Activated effector memory CD4-positive, alpha-beta T cell treated with anti-CD3 and anti-CD28 coated beads, Interleukin-2, amount 50 U/mL, for 16 hours (primary cell): ENCODE measurements around the gene FEM1A.
A peak's percentile ranks its signal among the peaks of the same experiment; 100 is the strongest.
"Not testable (repeated sequence)": the region's sequence is repeated elsewhere in the genome, so short reads cannot be mapped to it uniquely, and the experiment has no call there.

Source experiments
- DNase-seq: peaks from one replicate; pipeline ENCODE4 v3.0.0-alpha.2; 2020

The FEM1A gene

GRCh38 chr19:4791183-4792018, at the start of gene FEM1A:
TSS of gene FEM1A (plus strand) at chr19:4791734. CDS start at chr19:4791855, 121 bp downstream.
- peak; percentile 100 for DNase-seq

- no peak for DNase-seq
These were observed 48.5 kb upstream of the FEM1A start for GRCh38 chr19:4742723-4743646.

GRCh38 chr19:4744451-4745174, 46.9 kb upstream of the FEM1A start:
- no peak for DNase-seq

- not testable (repeated sequence) for DNase-seq
These were observed 46.4 kb upstream of the FEM1A start for GRCh38 chr19:4745175-4745574.

- DNase-seq = no peak
These were observed 45.5 kb upstream of the FEM1A start for GRCh38 chr19:4745986-4746385.

GRCh38 chr19:4748185-4748584, 43.3 kb upstream of the FEM1A start:
- DNase-seq = no peak

- DNase-seq = no peak
These were observed 42.9 kb upstream of the FEM1A start for GRCh38 chr19:4748589-4748988.

- DNase-seq = no peak
These were observed 41.5 kb upstream of the FEM1A start for GRCh38 chr19:4749870-4750590.

- no peak for DNase-seq
These were observed 37.3 kb upstream of the FEM1A start for GRCh38 chr19:4754248-4754647.

GRCh38 chr19:4755459-4755858, 36.1 kb upstream of the FEM1A start:
- no peak for DNase-seq

GRCh38 chr19:4758082-4758481, 33.5 kb upstream of the FEM1A start:
- DNase-seq = no peak

- DNase-seq = no peak
These were observed 32.9 kb upstream of the FEM1A start for GRCh38 chr19:4758659-4759058.

- DNase-seq = peak; percentile 85
These were observed 31.9 kb upstream of the FEM1A start for GRCh38 chr19:4759388-4760284.

- no peak for DNase-seq
These were observed 31.3 kb upstream of the FEM1A start for GRCh38 chr19:4760285-4760650.

GRCh38 chr19:4763021-4763420, 28.5 kb upstream of the FEM1A start:
- no peak for DNase-seq

GRCh38 chr19:4764393-4764660, 27.2 kb upstream of the FEM1A start:
- DNase-seq = no peak

GRCh38 chr19:4768934-4769777, 22.4 kb upstream of the FEM1A start:
- DNase-seq = peak; percentile 89

GRCh38 chr19:4772566-4772965, 19.0 kb upstream of the FEM1A start:
- DNase-seq = no peak

- no peak for DNase-seq
These were observed 18.4 kb upstream of the FEM1A start for GRCh38 chr19:4773047-4773640.

- DNase-seq = no peak
These were observed 17.4 kb upstream of the FEM1A start for GRCh38 chr19:4774136-4774535.
